ENCODE results near the gene OBSCN. TPM values are rescaled to one million over a fixed set of nuclear protein-coding genes. Genes with fewer than 3 reads are reported as not detected.

The OBSCN gene
- total and polyA plus RNA-seq, 2 donors (not counting 3 experiments of a cell fraction or from before 2014, with no cell fraction given), result 1.5 to 2.9 TPM

GRCh38 chr1:228305721-228306152 lies 97.9 kb downstream of the OBSCN start:
- Histone ChIP-seq H3K79me2 (ENCODE audit: control insufficient read depth, insufficient read depth, low read length) (no peaks in the 10 kb centered on the region), H2AFZ (ENCODE audit: low read depth, low read length) (no peak overlapping the region), H3K4me1 (ENCODE audit: control insufficient read depth, extremely low read depth, insufficient read depth, low read length) (no peaks in the 10 kb centered on the region), H3K4me2 (ENCODE audit: insufficient read depth, low read length) (no peak overlapping the region), H3K36me3 (ENCODE audit: control insufficient read depth in 2 of 2, extremely low read depth in 1 of 2, insufficient read depth in 2 of 2, low read length in 2 of 2) (no peaks in the 10 kb centered on the region), H3K27ac (ENCODE audit: insufficient read depth, low read depth, low read length) (no peak overlapping the region), H3K9ac (replicated peaks; ENCODE audit: extremely low read depth, insufficient read depth, low read length) (no peak overlapping the region), H3K9me3 (replicated peaks; ENCODE audit: control insufficient read depth, insufficient read depth, low read length) (peaks cover 3% of the 10 kb centered on the region), H4K20me1 (replicated peaks; ENCODE audit: control insufficient read depth, extremely low read depth, insufficient read depth, low read length) (no peaks in the 10 kb centered on the region), H3K27me3 (ENCODE audit: control insufficient read depth in 2 of 2, insufficient read depth in 2 of 2, low read length in 2 of 2) (no peaks in the 10 kb centered on the region), H3K4me3 (replicated peaks in 1 of 3; ENCODE audit: insufficient read depth in 1 of 3, low read depth in 1 of 3, low read length in 3 of 3) (no peak overlapping the region), H3K9me1 (replicated peaks; ENCODE audit: control insufficient read depth, extremely low read depth, insufficient read depth, low read length) (no peaks in the 10 kb centered on the region)
- intact Hi-C loops (cut with micrococcal nuclease) (no loop called here), dilution Hi-C loops (cut with MboI; ENCODE audit: extremely low pct_ligation_motif_present, low sequenced_read_pairs) (no loop called here)
- CTCF ChIA-PET, result no interaction called here
- POLR2A ChIA-PET, result no interaction called here
- TF ChIP-seq, protein P1, sequence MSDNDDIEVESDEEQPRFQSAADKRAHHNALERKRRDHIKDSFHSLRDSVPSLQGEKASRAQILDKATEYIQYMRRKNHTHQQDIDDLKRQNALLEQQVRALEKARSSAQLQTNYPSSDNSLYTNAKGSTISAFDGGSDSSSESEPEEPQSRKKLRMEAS (IDR thresholded peaks at IDR 0.05; ENCODE audit: insufficient read depth, insufficient read length), result no peak
- TF ChIP-seq JUN (IDR thresholded peaks at IDR 0.05; ENCODE audit: borderline replicate concordance, insufficient read depth, insufficient read length, low read depth) (no peak), CTCF (IDR thresholded peaks at IDR 0.05; ENCODE audit: extremely low read depth in 1 of 2, insufficient read depth in 1 of 2, low read depth in 1 of 2, low read length in 2 of 2) (no peak), MYC (IDR thresholded peaks at IDR 0.05; ENCODE audit: low read depth, low read length) (no peak), POLR2A (IDR thresholded peaks at IDR 0.05; ENCODE audit: low read depth, low read length) (no peak), FOS (IDR thresholded peaks at IDR 0.05; ENCODE audit: borderline replicate concordance, insufficient read depth, low read length) (no peak), POLR2AphosphoS5 (IDR thresholded peaks at IDR 0.05; ENCODE audit: insufficient read depth, low read depth, low read length) (no peak), EZH2 (IDR thresholded peaks at IDR 0.05; ENCODE audit: borderline replicate concordance, low read depth, low read length, severe bottlenecking) (no peak), GATA2 (IDR thresholded peaks at IDR 0.05; ENCODE audit: insufficient read depth, insufficient read length, low read depth, low read length) (no peak)
- no TSS peak for BruUV-seq (replicated peaks)
- no peak for FAIRE-seq
- no peak for DNase-seq (ENCODE audit: low read depth, low spot score)
